DOHH2 (cell line): Measurements from ENCODE around the gene DMAP1.

Experiments
- EZH2phosphoT487 ChIP-seq: fragments of 200-600 bp; sonication (generic); IDR thresholded peaks from 2 replicates; pipeline ENCODE4 v1.6.1; 2017; ENCODE audit warnings: borderline replicate concordance, mild to moderate bottlenecking, antibody characterized with exemption, low read length, moderate library complexity, mixed read lengths
- TF ChIP-seq, protein P1 (sequence below): fragments of 200-600 bp; sonication (generic); IDR thresholded peaks from one replicate; pipeline ENCODE4 v1.5.1; 2014; ENCODE audit warnings: antibody characterized with exemption, mild to moderate bottlenecking, low read depth, low read length; ENCODE audit not compliant: poor library complexity, severe bottlenecking

DNA sequence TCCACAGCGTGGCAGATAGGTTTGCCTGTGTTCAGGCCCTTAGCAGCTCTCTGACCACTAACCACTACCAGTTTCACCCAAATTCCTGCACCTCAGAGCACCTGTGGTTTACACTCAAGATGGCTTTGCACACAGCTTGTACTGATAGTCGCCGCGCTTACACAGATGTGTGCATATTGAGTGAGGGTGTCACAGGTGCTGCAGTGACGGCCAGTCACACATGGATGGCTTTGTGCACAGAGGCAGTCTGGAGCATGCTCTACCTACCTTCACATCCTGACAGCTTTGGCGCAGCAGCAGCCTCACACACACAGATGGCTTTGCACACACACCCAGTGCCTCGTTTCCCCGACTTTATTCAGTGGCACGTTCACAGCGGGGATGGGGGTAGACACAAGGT is 7.5 kb downstream of the DMAP1 start:
- TF ChIP-seq, protein P1, sequence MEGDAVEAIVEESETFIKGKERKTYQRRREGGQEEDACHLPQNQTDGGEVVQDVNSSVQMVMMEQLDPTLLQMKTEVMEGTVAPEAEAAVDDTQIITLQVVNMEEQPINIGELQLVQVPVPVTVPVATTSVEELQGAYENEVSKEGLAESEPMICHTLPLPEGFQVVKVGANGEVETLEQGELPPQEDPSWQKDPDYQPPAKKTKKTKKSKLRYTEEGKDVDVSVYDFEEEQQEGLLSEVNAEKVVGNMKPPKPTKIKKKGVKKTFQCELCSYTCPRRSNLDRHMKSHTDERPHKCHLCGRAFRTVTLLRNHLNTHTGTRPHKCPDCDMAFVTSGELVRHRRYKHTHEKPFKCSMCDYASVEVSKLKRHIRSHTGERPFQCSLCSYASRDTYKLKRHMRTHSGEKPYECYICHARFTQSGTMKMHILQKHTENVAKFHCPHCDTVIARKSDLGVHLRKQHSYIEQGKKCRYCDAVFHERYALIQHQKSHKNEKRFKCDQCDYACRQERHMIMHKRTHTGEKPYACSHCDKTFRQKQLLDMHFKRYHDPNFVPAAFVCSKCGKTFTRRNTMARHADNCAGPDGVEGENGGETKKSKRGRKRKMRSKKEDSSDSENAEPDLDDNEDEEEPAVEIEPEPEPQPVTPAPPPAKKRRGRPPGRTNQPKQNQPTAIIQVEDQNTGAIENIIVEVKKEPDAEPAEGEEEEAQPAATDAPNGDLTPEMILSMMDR, result no peak
- no peak for TF ChIP-seq EZH2phosphoT487
